Measurements from ENCODE around the gene HMBS. TPM values are rescaled to one million over a fixed set of nuclear protein-coding genes. Genes with fewer than 3 reads are reported as not detected.

The HMBS gene
- total RNA-seq, 3 donors from 2014 or later: 5.6 to 21.6 (median 8.9) TPM

- TF ChIP-seq POLR2A (IDR thresholded peaks at IDR 0.05) (no peak), CTCF (IDR thresholded peaks at IDR 0.05) (no peak), POLR2AphosphoS5 (IDR thresholded peaks at IDR 0.05) (no peak)
- Histone ChIP-seq H3K27ac (no peak overlapping the region), H3K4me3 (no peak overlapping the region), H3K9me3 (no peaks in the 10 kb centered on the region), H3K4me1 (no peaks in the 10 kb centered on the region), H3K36me3 (peaks cover 26% of the 10 kb centered on the region), H3K27me3 (no peaks in the 10 kb centered on the region)
- DNase-seq (ENCODE audit: low spot score in 2 of 2): no peak
- intact Hi-C loops (cut with DNase I; ENCODE audit: low total_unique reads): no loop called here
These were observed 5.8 kb upstream of the HMBS start for GRCh38 chr11:119078675-119079420.

DNA sequence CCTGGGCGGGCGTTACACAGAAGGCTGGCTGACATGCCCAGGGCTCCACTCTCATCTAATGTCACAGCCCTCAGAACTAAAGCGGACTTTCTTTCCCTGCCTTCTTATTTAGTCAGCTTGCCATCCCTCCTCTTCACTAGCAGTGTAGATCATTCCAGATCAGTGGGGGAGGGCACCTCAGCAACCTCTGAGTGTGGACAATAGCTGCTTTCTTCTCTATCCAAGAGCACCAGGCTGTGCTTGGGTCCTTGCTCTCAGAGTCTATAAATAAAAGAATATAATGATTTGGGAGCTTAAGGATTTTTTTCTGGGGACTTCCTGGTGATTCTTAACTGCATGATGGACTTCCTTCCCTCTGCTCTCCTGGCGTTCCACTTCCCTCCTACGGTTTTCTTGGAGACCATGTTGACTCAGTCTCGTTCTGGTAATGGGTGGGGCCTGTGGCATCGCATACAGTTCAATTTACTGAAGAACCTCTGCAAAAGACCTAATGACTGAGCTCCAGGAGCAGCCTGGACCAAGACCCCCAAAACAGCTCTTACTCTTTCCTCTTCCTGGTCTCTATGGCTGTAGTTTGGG is 2.9 kb upstream of the HMBS start:
- H3K27me3 ChIP-seq: no peaks in the 10 kb centered on the region
- DNase-seq (ENCODE audit: low spot score in 2 of 2): no peak
- H3K36me3 ChIP-seq: peaks cover 26% of the 10 kb centered on the region
- no peaks in the 10 kb centered on the region for H3K9me3 ChIP-seq
- no peak overlapping the region for H3K4me3 ChIP-seq
- TF ChIP-seq CTCF (IDR thresholded peaks at IDR 0.05): no peak
- TF ChIP-seq POLR2AphosphoS5 (IDR thresholded peaks at IDR 0.05): no peak
- no peak for TF ChIP-seq POLR2A (IDR thresholded peaks at IDR 0.05)
- no peak overlapping the region for H3K27ac ChIP-seq
- intact Hi-C loops (cut with DNase I; ENCODE audit: low total_unique reads): no loop called here
- peaks cover 4 to 7% of the 10 kb centered on the region in 2 donors for H3K4me1 ChIP-seq

- TF ChIP-seq POLR2A (IDR thresholded peaks at IDR 0.05): no peak
- no peak for TF ChIP-seq CTCF (IDR thresholded peaks at IDR 0.05)
- TF ChIP-seq POLR2AphosphoS5 (IDR thresholded peaks at IDR 0.05): no peak
- Histone ChIP-seq H3K9me3 (no peaks in the 10 kb centered on the region), H3K36me3 (no peaks in the 10 kb centered on the region), H3K27me3 (no peaks in the 10 kb centered on the region), H3K27ac (peak overlapping the region; percentile 83 to 95), H3K4me1 (peaks cover 4 to 7% of the 10 kb centered on the region in 2 donors), H3K4me3 (peak overlapping the region; percentile 58 to 94 (median 84))
- intact Hi-C loops (cut with DNase I; ENCODE audit: low total_unique reads): loop anchor here (1.0 kb wide), 1 partner anchor 10 kb away; a partner anchor contains a TSS
- DNase-seq (ENCODE audit: low spot score in 2 of 2): no peak
These were observed 761 bp downstream of the HMBS start for GRCh38 chr11:119085437-119085847.

GRCh38 chr11:119087123-119087522 is 2.4 kb downstream of the HMBS start:
- TF ChIP-seq POLR2AphosphoS5 (IDR thresholded peaks at IDR 0.05) (no peak), POLR2A (IDR thresholded peaks at IDR 0.05) (no peak), CTCF (IDR thresholded peaks at IDR 0.05) (no peak)
- no peak for DNase-seq (ENCODE audit: low spot score in 2 of 2)
- no peak overlapping the region for H3K4me3 ChIP-seq
- H3K9me3 ChIP-seq: no peaks in the 10 kb centered on the region
- no peaks in the 10 kb centered on the region for H3K36me3 ChIP-seq
- intact Hi-C loops (cut with DNase I; ENCODE audit: low total_unique reads): no loop called here
- no peak overlapping the region for H3K27ac ChIP-seq
- no peaks in the 10 kb centered on the region for H3K27me3 ChIP-seq
- H3K4me1 ChIP-seq: peaks cover 4 to 7% of the 10 kb centered on the region in 2 donors

GRCh38 chr11:119087747-119088241 is 3.1 kb downstream of the HMBS start:
- DNase-seq (ENCODE audit: low spot score in 2 of 2): no peak
- H3K27ac ChIP-seq: no peak overlapping the region
- intact Hi-C loops (cut with DNase I; ENCODE audit: low total_unique reads): no loop called here
- H3K4me1 ChIP-seq: peaks cover 4 to 9% of the 10 kb centered on the region in 2 donors
- H3K9me3 ChIP-seq: no peaks in the 10 kb centered on the region
- TF ChIP-seq CTCF (IDR thresholded peaks at IDR 0.05): no peak
- no peak for TF ChIP-seq POLR2AphosphoS5 (IDR thresholded peaks at IDR 0.05)
- no peak for TF ChIP-seq POLR2A (IDR thresholded peaks at IDR 0.05)
- no peaks in the 10 kb centered on the region for H3K36me3 ChIP-seq
- no peaks in the 10 kb centered on the region for H3K27me3 ChIP-seq
- H3K4me3 ChIP-seq: no peak overlapping the region
